HG03060 (cell line): ENCODE measurements around the gene AKAP7.
"Not testable (repeated sequence)": the region's sequence is repeated elsewhere in the genome, so short reads cannot be mapped to it uniquely, and the experiment has no call there.

Experiments used
- ATAC-seq: cut with Tn5 transposase; IDR thresholded peaks from one replicate; pipeline ENCODE4 v1.9.1; 2021; ENCODE audit warnings: low read depth, moderate number of reproducible peaks; ENCODE audit not compliant: unreplicated experiment

Gene AKAP7

GRCh38 chr6:131250122-131250521 is 114.9 kb downstream of the AKAP7 start:
- ATAC-seq, result peak; percentile 52

- ATAC-seq, result no peak
Measured at GRCh38 chr6:131250936-131251335, 115.7 kb downstream of the AKAP7 start.

- ATAC-seq, result no peak
Measured at GRCh38 chr6:131251590-131252199, 116.4 kb downstream of the AKAP7 start.

- ATAC-seq, result no peak
Measured at GRCh38 chr6:131255434-131255833, 120.2 kb downstream of the AKAP7 start.

- ATAC-seq, result no peak
Measured at GRCh38 chr6:131255911-131256310, 120.6 kb downstream of the AKAP7 start.

GRCh38 chr6:131257104-131257503 is 121.8 kb downstream of the AKAP7 start:
- ATAC-seq, result no peak

GRCh38 chr6:131258010-131258652 is 122.9 kb downstream of the AKAP7 start:
- ATAC-seq, result no peak

- no peak for ATAC-seq
Measured at GRCh38 chr6:131258816-131259476, 123.7 kb downstream of the AKAP7 start.

- not testable (repeated sequence) for ATAC-seq
Measured at GRCh38 chr6:131260960-131261359, 125.7 kb downstream of the AKAP7 start.

GRCh38 chr6:131262060-131262459 is 126.8 kb downstream of the AKAP7 start:
- ATAC-seq, result no peak

GRCh38 chr6:131265939-131266338 is 130.7 kb downstream of the AKAP7 start:
- no peak for ATAC-seq

GRCh38 chr6:131268303-131268702 is 133.0 kb downstream of the AKAP7 start:
- no peak for ATAC-seq

GRCh38 chr6:131269565-131270391 is 134.5 kb downstream of the AKAP7 start:
- no peak for ATAC-seq

- ATAC-seq, result no peak
Measured at GRCh38 chr6:131270534-131270933, 135.3 kb downstream of the AKAP7 start.

- no peak for ATAC-seq
Measured at GRCh38 chr6:131275273-131275672, 140.0 kb downstream of the AKAP7 start.

- ATAC-seq, result no peak
Measured at GRCh38 chr6:131277591-131277990, 142.3 kb downstream of the AKAP7 start.

- no peak for ATAC-seq
Measured at GRCh38 chr6:131281471-131282270, 146.4 kb downstream of the AKAP7 start.

- no peak for ATAC-seq
Measured at GRCh38 chr6:131282365-131282764, 147.1 kb downstream of the AKAP7 start.

GRCh38 chr6:131283466-131284175 is 148.4 kb downstream of the AKAP7 start:
- no peak for ATAC-seq

GRCh38 chr6:131285548-131285947 is 150.3 kb downstream of the AKAP7 start:
- no peak for ATAC-seq
